SH-SY5Y (cell line): ENCODE measurements around the gene ARG2.

Experiments
- GATA2 ChIP-seq: IDR thresholded peaks from 2 replicates; pipeline ENCODE4 v1.6.1; 2011; ENCODE audit warnings: mild to moderate bottlenecking, low read depth, low read length
- GATA3 ChIP-seq: IDR thresholded peaks from 2 replicates; pipeline ENCODE4 v1.6.1; 2011; ENCODE audit warnings: low read depth, mild to moderate bottlenecking, low read length, moderate library complexity

GRCh38 chr14:67573228-67574010 lies 46.3 kb upstream of the ARG2 start:
- no peak for TF ChIP-seq GATA3
- no peak for TF ChIP-seq GATA2
